Type B pancreatic cell (in vitro differentiated cells): ENCODE measurements around the gene ANKRD33B. TPM values are rescaled to one million over a fixed set of nuclear protein-coding genes. Genes with fewer than 3 reads are reported as not detected.

Source experiments
- DNase-seq: peaks from one replicate; pipeline ENCODE4 v3.0.0; 2021; ENCODE audit warnings: mixed read lengths; ENCODE audit not compliant: unreplicated experiment; ENCODE audit errors: extremely low spot score
- H3K27ac Mint-ChIP-seq: 2 replicates; pipeline ENCODE4 v1.8.0; 2021; ENCODE audit warnings: mild to moderate bottlenecking, mixed read lengths
- H3K27me3 Mint-ChIP-seq: 2 replicates; pipeline ENCODE4 v1.8.0; 2021; ENCODE audit warnings: mixed read lengths
- H3K36me3 Mint-ChIP-seq: 2 replicates; pipeline ENCODE4 v1.8.0; 2021; ENCODE audit warnings: mixed read lengths
- H3K4me1 Mint-ChIP-seq: one replicate; pipeline ENCODE4 v1.8.0; 2021; ENCODE audit warnings: mixed read lengths; ENCODE audit not compliant: unreplicated experiment
- H3K4me3 Mint-ChIP-seq: 2 replicates; pipeline ENCODE4 v1.8.0; 2021; ENCODE audit warnings: mild to moderate bottlenecking, mixed read lengths
- H3K9me3 Mint-ChIP-seq: 2 replicates; pipeline ENCODE4 v1.8.0; 2021; ENCODE audit warnings: mixed read lengths
- total RNA-seq: library from RNA; stranded (reverse); gene quantifications from 2 replicates; pipeline ENCODE4 v1.2.1, GENCODE V29; 2021; ENCODE audit warnings: low replicate concordance
- TF ChIP-seq, protein P1 (sequence below): fragments of 200-600 bp; sonication (generic); conservative IDR thresholded peaks from 2 replicates; pipeline ENCODE4 v1.5.0; 2021; ENCODE audit warnings: antibody characterized with exemption, mild to moderate bottlenecking

The ANKRD33B gene
- total RNA-seq, 1 donor from 2014 or later, result 3.4 TPM

DNA sequence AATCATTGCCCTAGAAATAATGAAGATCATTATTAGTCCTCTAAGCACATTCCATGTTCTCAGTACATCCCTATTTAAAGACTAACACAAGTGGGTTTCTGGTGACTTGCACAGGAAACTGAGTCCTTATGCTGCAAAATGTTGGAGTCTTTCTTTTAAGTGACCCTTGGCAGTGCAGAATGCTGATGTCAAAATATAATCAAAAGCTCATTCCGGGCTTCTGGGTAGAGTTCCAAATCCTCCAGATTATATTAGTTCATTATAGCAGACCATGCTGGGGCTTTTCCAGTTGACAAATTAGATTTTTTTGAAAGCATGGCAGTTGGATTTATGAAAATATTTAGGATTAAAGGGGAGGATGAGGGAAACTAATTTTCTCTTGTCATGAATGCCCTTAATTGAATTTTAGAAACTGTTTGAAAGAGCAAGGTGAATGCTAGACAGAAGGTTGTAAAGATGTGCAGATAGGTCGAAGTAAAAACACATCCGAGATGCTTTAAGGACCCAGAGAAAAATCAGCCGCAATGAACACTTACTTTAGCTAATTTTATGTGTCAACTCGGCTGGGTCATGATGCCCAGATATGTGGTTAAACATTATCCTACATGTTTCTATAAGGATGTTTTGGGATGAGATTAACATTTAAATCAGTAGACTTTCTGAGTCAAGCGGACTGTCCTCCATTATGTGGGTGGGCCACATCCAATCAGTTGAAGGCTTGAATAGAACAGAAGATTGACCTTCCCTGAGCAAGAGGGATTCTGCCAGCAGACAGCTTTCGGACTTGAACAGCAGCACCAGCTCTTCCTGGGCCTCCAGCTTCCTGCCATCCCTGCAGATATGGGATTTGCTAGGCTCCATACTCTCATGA, 108.5 kb downstream of the ANKRD33B start:
- Mint-ChIP-seq H3K27me3 (peaks cover 6% of the 10 kb centered on the region), H3K9me3 (no peaks in the 10 kb centered on the region)
- no peak for DNase-seq

DNA sequence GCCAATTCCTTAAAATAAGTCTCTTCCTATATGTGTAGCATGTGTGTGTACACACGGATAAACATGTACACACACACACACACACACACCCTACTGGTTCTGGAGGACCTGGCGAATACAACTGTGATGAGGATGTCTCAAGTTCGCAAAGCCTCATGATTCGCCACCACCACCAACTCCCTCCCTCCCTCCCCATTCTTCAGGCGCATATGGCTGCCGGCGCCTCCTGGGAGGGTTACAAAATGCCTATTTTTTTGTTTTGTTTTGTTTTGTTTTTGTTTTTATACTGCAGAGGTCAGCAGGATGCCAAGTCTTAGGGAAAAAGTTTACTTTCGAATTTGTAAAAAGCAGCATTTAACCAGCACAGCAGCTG, 109.1 kb downstream of the ANKRD33B start:
- H3K4me3 Mint-ChIP-seq, result no peak overlapping the region
- TF ChIP-seq, protein P1, sequence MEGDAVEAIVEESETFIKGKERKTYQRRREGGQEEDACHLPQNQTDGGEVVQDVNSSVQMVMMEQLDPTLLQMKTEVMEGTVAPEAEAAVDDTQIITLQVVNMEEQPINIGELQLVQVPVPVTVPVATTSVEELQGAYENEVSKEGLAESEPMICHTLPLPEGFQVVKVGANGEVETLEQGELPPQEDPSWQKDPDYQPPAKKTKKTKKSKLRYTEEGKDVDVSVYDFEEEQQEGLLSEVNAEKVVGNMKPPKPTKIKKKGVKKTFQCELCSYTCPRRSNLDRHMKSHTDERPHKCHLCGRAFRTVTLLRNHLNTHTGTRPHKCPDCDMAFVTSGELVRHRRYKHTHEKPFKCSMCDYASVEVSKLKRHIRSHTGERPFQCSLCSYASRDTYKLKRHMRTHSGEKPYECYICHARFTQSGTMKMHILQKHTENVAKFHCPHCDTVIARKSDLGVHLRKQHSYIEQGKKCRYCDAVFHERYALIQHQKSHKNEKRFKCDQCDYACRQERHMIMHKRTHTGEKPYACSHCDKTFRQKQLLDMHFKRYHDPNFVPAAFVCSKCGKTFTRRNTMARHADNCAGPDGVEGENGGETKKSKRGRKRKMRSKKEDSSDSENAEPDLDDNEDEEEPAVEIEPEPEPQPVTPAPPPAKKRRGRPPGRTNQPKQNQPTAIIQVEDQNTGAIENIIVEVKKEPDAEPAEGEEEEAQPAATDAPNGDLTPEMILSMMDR, result no peak
- peaks cover 15% of the 10 kb centered on the region for H3K36me3 Mint-ChIP-seq
- no peaks in the 10 kb centered on the region for H3K4me1 Mint-ChIP-seq
- H3K27me3 Mint-ChIP-seq, result peaks cover 6% of the 10 kb centered on the region
- H3K9me3 Mint-ChIP-seq, result no peaks in the 10 kb centered on the region
- no peak for DNase-seq
- no peak overlapping the region for H3K27ac Mint-ChIP-seq

More for the DNA sequence above, 108.5 kb downstream of the ANKRD33B start:
- Mint-ChIP-seq H3K4me1 (no peaks in the 10 kb centered on the region), H3K27ac (no peak overlapping the region), H3K36me3 (peaks cover 9% of the 10 kb centered on the region), H3K4me3 (no peak overlapping the region)
- TF ChIP-seq, protein P1, result no peak

DNA sequence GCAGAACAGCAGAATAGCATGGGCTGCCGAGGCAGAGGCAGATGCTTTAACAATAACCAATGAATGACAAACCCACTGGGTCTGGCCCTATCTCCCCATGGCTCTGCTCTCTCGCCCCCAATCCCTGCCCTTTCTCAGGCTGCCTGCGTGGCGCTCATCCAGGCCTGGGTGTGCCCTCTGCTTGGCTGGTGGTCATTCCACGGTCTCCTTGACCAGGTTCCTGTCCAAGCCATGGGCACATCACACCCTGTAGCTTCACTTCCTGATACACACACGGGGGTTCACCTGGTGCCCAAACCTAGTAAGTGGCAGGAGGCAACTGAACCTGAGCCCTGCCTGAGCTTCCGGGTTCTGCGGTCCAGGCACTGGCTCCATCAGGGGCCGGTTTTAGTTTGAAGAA, 109.5 kb downstream of the ANKRD33B start:
- Mint-ChIP-seq H3K27ac (no peak overlapping the region), H3K4me1 (no peaks in the 10 kb centered on the region), H3K27me3 (peaks cover 6% of the 10 kb centered on the region), H3K36me3 (peaks cover 17% of the 10 kb centered on the region), H3K9me3 (no peaks in the 10 kb centered on the region), H3K4me3 (no peak overlapping the region)
- TF ChIP-seq, protein P1, result no peak
- no peak for DNase-seq

DNA sequence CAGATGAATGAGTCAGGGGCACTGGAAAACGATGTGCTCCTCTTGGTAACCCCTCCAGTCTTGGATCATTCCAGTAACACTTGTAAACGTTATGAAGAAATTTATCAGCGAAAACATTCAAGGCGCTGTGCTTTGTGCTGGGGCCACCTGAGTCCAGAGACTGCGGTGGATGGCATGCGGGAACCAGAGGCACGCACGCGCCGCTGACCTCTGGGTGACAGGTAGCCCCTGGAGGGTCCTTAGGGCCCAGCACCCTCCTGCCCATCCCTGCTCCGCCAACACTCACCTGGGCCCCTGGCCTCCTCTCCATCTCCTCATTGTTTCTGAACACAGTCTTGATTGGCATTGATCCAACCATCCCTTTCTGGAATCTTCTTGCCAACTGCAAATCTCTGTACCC, 110.2 kb downstream of the ANKRD33B start:
- Mint-ChIP-seq H3K27me3 (peaks cover 6% of the 10 kb centered on the region), H3K36me3 (peaks cover 19% of the 10 kb centered on the region), H3K4me3 (no peak overlapping the region), H3K27ac (no peak overlapping the region), H3K4me1 (no peaks in the 10 kb centered on the region), H3K9me3 (no peaks in the 10 kb centered on the region)
- TF ChIP-seq, protein P1, result no peak
- no peak for DNase-seq

DNA sequence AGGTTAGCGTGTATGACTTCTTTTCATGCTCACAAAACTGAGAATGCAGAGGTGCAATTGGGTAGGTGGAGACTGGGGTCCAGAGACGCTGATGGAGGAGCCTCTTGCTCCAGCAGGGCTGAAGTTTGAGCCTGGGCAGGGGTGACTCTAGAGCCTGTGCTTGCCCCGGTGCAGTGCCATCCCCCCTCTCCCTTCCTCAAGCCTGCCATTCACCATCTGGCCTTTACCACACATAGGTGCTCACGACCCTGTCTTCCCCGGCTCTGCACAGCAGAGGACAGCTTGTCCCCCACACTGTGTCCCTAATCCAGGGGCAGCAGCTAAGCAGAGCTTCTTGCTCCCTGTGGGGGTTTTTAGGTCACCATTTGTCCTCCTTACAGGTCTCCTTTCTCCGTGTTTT, 110.7 kb downstream of the ANKRD33B start:
- Mint-ChIP-seq H3K27me3 (peaks cover 6% of the 10 kb centered on the region), H3K36me3 (peaks cover 19% of the 10 kb centered on the region), H3K4me1 (no peaks in the 10 kb centered on the region), H3K27ac (no peak overlapping the region), H3K9me3 (no peaks in the 10 kb centered on the region), H3K4me3 (no peak overlapping the region)
- no peak for DNase-seq
- TF ChIP-seq, protein P1, result no peak
